ENCODE measurements around the gene NAV1.
"Not testable (repeated sequence)": the region's sequence is repeated elsewhere in the genome, so short reads cannot be mapped to it uniquely, and the experiment has no call there.

Gene NAV1

GRCh38 chr1:201565771-201566528 is 27.0 kb downstream of the NAV1 start:
- no peak for DNase-seq

DNA sequence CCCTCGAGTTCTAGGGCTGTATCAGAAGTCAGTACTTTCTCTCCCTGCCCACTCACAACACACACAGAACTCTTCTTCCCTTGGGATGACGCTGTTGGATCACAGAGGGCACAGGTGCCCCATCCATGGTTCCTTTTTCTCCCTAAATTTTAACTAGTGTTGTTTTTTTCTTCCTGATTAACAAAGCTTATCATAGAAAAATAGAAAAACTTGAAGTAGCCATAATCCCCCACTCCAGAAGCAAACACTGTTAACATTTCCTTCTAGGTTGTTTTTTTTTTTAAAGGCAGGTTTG is 27.5 kb downstream of the NAV1 start:
- DNase-seq = no peak

GRCh38 chr1:201566933-201567801 is 28.2 kb downstream of the NAV1 start:
- no peak for DNase-seq

- DNase-seq = no peak
Measured at GRCh38 chr1:201568265-201568664, 29.3 kb downstream of the NAV1 start.

GRCh38 chr1:201568859-201569294 is 29.9 kb downstream of the NAV1 start:
- DNase-seq = no peak

DNA sequence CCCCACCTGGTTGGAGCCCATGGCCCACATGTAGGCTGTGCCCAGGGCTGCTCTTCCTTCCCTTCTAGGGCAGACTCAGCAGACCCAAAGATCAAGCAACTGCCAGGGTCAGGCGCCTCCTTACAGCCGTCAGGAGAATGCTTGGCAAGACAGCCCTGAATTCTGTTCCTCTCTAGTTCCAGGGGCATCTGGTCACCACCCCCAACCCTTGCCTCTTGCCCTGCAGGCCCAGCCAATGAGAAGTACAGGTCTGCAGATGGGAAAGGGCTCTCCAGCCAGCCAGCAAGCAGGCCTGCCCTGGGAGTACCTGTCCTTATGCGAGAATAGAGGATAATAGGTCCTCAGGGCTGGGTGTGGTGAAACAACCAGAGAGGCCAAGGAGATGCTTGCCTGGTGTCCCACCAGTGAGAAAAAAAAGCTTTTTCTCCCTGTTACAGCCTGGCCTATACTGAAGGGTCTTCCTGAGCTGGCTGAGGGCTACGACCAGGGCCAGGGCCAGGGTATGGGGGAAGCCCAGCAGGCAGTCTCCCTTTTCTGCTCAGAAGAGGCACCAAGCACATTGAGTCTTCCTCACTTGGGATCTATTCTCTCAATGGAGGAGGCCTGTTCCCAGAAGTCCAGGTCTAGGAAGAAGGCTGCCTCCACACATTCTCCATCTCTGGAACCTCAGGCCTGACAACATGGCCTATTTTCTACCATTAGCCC is 31.4 kb downstream of the NAV1 start:
- no peak for DNase-seq

DNA sequence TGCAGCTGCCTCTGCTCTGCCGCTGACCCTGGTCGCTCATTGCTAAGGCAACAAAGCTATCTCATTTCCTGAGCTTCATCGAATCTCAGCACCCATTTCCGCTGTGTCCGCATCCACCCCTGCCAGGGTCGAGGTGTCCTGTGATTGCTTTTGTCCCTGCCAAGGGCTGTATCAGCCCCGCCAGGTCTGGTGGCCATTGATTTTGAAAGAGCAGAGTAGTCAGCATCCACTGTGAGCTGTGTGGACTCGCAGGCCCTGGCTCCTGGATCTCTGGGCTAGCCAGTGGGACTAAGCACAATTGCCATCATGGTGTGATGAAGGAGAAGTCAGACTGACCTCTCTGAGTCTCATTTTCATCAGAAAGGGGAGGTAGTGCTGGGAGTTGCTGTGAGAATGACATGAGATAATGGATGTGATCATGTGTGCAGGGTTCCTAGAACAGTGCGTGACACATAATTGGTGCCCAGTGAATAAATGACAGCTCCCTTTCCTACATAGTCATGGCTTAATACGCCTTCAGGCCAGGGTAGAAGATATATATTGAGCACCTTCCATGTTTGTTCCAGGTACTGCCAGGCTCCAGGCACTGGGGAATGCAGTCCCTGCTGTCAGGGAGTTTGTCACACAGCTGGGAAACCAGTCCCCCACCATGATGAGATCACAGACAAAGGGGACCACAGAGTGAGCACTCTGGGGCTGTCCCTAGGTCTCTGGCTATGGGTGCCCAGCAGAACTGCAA is 32.1 kb downstream of the NAV1 start:
- DNase-seq = no peak

DNA sequence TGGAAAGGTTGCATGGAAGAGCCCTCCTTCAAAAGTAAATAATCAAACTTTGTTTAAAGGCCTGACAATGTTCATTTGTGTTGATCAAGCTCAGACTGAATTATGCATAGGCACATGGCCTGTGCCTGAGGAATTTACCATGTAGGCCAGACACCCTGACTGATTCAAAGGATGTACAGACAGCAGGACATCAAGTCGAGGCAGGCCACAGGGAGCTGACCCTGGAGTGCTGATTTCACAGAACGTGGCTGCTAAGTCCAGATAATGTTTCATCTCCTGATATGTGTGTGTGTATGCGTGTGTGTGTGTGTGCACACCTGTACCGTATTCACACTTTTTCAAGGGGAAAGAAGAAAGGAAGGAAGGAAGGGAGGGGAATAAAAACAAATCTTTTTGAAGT is 34.1 kb downstream of the NAV1 start:
- no peak for DNase-seq

DNA sequence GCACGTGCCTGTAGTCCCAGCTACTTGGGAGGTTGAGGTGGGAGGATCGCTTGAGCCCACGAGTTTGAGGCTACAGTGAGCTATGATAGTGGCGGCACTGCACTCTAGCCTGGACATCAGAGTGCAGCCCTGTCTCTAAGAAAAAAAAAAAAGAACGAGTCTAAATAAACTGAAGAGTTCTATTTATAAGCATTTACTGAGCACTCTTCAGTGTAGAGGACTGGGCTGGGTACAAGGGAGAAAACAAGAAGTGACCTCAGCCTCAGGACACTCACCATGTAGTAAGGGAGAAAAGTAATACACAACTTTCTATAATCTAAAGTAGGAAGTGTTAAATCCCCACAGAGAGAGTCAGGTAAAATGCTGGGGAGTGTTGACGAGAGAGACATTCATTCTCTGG is 35.0 kb downstream of the NAV1 start:
- no peak for DNase-seq

DNA sequence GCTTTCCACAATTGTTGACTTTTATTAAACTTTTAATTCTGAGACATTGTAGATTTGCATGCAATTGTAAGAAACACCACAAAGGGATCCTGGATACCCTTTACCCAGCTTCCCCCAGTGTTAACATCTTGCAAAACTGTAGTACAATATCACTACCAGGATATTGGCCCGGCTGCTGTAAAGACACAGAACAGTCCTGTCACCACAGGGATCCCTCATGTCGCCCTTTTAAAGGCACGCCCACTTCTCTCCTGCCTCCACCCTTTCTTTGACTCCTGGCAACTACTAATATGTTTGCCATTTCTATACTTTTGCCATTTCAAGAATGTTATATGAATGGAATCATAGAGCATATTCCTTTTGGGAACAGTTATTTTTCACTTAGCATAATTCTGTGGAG is 37.0 kb downstream of the NAV1 start:
- no peak for DNase-seq

DNA sequence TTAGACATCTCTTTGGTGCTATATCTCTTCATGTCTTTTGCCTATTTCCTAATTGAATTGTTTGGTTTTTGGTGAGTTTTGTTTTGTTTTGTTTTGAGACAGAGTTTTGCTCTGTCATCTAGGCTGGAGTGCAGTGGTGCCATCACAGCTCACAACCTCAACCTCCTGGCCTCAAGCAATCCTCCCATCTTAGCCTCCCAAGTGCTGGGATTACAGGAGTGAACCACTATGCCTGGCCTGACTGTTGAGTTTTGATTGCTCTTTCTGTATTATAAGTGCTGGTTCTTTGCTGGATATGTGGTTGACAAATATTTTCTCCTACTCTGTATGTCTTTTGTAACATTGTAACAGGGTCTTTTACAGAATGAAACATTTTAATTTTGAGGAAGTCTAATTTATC is 38.0 kb downstream of the NAV1 start:
- DNase-seq = no peak

- no peak for DNase-seq
Measured at GRCh38 chr1:201578008-201578888, 39.3 kb downstream of the NAV1 start.

DNA sequence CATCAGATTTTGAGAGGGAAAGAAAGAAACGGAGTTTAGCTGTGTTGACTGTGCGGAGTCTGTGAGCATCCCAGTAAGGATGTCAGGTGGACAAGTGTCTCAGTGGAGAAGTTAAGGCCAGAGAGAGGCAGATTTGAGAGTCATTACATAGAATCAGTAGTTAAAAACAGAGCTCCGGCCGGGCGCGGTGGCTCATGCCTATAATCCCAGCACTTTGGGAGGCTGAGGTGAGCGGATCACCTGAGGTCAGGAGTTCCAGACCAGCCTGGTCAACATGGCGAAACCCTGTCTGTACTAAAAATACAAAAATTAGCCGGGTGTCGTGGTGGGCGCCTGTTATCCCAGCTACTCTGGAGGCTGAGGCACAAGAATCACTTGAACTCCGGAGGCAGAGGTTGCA is 42.4 kb downstream of the NAV1 start:
- not testable (repeated sequence) for DNase-seq

GRCh38 chr1:201582705-201583442 is 43.9 kb downstream of the NAV1 start:
- DNase-seq = no peak

GRCh38 chr1:201583663-201584062 is 44.7 kb downstream of the NAV1 start:
- no peak for DNase-seq

DNA sequence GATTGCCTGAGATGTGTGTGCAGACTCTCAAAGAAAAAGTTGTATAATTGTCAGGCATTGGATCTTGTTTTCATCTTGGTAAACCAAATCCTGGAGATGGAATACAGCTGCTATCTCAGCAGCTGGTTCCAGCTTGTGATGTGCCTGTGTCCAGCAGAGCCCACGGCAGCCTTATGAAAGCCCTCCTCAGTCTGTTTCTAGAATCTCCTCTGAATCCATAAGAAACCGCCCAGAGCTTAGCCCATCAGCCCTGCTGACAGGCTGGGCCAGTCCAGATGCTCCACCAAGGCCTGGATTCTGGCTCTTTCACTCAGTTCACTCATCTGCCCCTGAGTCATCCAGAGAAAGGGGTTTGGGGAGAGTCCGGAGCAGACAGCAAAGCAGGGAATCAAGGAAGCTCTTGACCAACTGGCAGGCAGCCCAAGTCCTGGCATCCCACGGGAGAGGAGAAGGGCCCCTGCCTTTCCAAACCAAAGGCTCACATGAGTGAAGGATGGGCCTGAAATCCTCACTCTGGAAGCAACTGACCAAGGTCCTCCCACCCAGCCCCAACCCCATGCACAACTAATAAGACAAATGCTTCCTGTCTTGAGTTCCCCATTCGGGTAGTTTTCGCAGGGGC is 45.7 kb downstream of the NAV1 start:
- no peak for DNase-seq

DNA sequence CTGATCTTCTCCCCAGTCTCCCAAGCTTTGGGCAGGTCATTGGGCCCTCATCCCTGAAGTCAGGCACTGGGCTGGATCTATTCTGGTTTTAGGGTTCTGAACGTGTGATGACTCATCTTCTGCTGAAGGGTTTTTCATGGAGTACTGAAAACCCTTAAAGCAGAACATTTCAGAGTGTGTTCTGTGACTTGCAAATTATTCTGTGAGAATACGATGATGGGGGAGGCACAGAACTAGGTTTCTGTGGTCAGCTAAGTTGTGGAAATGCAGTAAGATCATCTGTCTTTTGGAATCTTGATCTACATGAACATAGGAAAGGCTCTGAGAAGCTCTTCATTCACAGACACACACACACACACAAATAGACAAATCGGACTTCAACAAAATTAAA is 46.2 kb downstream of the NAV1 start:
- DNase-seq = no peak

DNA sequence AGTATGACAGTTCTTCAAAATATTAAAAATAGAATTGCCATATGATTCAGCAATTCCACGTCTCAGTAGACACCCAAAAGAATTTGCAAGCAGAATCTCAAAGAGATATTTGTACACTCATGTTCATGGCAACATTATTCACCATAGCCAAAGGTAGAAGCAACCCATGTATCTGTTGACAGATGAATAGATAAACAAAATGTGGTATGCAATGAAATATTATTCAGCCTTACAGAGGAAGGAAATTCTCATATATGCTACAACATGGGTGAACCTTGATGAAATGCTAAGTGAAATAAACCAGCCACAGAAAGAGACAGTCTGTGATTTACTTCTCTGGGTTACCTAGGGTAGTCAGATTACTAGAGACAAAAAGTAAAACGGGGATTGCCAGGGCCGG is 47.0 kb downstream of the NAV1 start:
- DNase-seq = no peak

- DNase-seq = no peak
Measured at GRCh38 chr1:201586806-201587205, 47.9 kb downstream of the NAV1 start.

DNA sequence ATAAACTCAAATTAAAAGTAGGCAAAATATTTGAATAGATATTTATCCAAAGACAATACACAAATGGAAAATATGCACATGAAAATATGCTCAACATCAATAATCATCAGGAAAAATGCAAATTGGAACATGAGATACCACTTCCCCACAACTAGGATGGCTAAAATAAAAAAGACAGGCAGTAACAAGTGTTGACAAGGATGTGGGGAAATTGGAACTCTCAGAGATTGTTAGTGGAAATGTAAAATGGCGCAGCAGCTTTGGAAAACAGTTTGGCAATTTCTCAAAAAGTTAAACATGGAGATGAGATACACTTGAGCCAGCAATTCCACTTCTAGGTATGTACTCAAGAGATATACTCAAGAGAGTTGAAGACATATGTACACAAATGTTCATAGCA is 48.8 kb downstream of the NAV1 start:
- DNase-seq = no peak
